ENCODE data around the gene GRIK2.

The GRIK2 gene

DNA sequence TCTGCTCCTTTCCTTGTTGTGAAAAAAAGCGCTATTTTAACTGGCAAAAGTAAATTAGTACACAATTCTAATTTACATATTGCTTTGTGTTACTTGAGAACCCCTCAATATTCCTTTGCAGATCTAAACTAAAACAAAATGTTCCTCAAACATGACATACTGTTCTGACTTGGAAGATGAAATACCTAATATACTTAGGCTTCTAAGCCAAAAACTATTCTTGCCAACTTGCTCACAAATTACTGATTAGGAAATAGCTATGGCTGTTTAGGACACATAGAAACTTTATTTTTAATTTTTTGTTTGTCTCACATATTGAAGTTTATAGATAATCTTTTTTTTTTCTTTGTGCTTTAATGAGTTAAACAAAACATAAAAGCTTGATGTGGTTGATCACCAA lies 542.2 kb downstream of the GRIK2 start:
- H3K27me3 ChIP-seq (ENCODE audit: insufficient read depth, low read length): no peaks in the 10 kb centered on the region
- no peak overlapping the region for H3K9ac ChIP-seq (ENCODE audit: low read length)
- H2BK12ac ChIP-seq (ENCODE audit: low read length): no peak overlapping the region
- no peak overlapping the region for H4K8ac ChIP-seq (ENCODE audit: low read depth, low read length)
- H4K91ac ChIP-seq (ENCODE audit: low read depth, low read length): no peak overlapping the region
- no peak overlapping the region for H2BK120ac ChIP-seq (ENCODE audit: insufficient read depth, low read length, poor library complexity)
- H3K23ac ChIP-seq (ENCODE audit: low read length): no peak overlapping the region
- DNase-seq: no peak
- no peak overlapping the region for H3K4me3 ChIP-seq (ENCODE audit: low read depth, low read length)
- H3K14ac ChIP-seq (ENCODE audit: low read length): no peak overlapping the region
- H3K4me2 ChIP-seq (ENCODE audit: low read length): no peak overlapping the region
- H2AFZ ChIP-seq (ENCODE audit: insufficient read depth, low read length, poor library complexity): no peak overlapping the region
- no peak overlapping the region for H2AK5ac ChIP-seq (ENCODE audit: low read length)
- no CpG with 5 or more reads among the region's 1 CpG for WGBS (ENCODE audit: extremely low coverage, insufficient coverage, insufficient read length)
- no peak overlapping the region for H4K12ac ChIP-seq (ENCODE audit: low read depth, low read length)
- H3K36me3 ChIP-seq (ENCODE audit: control insufficient read depth in 1 of 2, insufficient read depth in 2 of 2, low read length in 2 of 2): no peaks in the 10 kb centered on the region
- H3K79me1 ChIP-seq (ENCODE audit: low read length): no peaks in the 10 kb centered on the region
- no peaks in the 10 kb centered on the region for H3K4me1 ChIP-seq (ENCODE audit: control insufficient read depth in 1 of 2, insufficient read depth in 2 of 2, low read length in 2 of 2)
- no peaks in the 10 kb centered on the region for H3K79me2 ChIP-seq (ENCODE audit: control insufficient read depth, insufficient read depth, low read length, poor library complexity)
- H3K4ac ChIP-seq (ENCODE audit: low read depth, low read length): no peak overlapping the region
- no peak overlapping the region for H3K27ac ChIP-seq (ENCODE audit: low read depth, low read length)
- no peak overlapping the region for H3K18ac ChIP-seq (ENCODE audit: low read length)
- H3K9me3 ChIP-seq (ENCODE audit: insufficient read depth, low read depth, low read length): no peaks in the 10 kb centered on the region
- H2BK5ac ChIP-seq (ENCODE audit: low read depth, low read length, poor library complexity): no peak overlapping the region

DNA sequence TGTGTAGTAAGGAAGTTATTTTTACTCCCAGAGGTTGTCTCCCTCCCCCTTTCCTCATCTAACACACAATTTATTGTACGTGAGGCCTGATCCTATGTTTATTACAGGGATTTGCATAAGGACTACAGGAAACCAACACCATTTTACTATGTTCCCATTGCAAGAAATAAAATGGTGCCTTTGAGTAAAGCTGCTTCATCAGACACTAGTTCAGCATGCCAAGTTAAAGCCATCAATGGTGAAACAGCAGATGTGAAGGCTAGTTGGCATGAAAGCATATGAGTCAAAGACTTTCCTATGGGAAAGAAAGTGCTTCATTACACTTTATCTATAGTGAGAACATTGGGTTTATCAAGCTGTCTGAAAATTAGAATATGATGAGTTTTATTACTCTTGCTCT lies 543.0 kb downstream of the GRIK2 start:
- no CpG with 5 or more reads among the region's 1 CpG for WGBS (ENCODE audit: extremely low coverage, insufficient coverage, insufficient read length)
- no peak overlapping the region for H3K4ac ChIP-seq (ENCODE audit: low read depth, low read length)
- no peaks in the 10 kb centered on the region for H3K79me2 ChIP-seq (ENCODE audit: control insufficient read depth, insufficient read depth, low read length, poor library complexity)

DNA sequence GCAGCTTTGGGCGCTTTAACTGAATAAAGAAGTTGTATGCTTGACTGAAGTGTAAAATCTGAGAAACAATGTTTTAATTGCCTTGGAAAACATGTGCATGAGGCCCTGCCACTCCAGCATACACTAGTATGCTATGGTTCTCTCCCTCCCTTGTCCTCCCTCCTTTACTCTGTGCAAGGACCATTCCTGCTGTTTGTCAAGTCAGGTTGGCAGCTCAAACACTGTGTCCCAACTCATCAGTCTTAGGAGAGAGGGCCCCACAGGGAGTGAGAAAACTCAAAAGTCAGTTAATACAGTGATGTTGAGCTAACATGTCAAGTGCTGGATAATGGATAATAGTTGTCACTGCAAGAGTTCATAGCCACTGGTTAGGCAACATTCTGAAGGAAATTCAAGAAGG lies 543.6 kb downstream of the GRIK2 start:
- H3K27me3 ChIP-seq (ENCODE audit: insufficient read depth, low read length): no peaks in the 10 kb centered on the region
- no CpG with 5 or more reads among the region's 1 CpG for WGBS (ENCODE audit: extremely low coverage, insufficient coverage, insufficient read length)
- no peak overlapping the region for H2BK12ac ChIP-seq (ENCODE audit: low read length)
- H3K14ac ChIP-seq (ENCODE audit: low read length): no peak overlapping the region
- H2AFZ ChIP-seq (ENCODE audit: insufficient read depth, low read length, poor library complexity): no peak overlapping the region
- no peak overlapping the region for H2BK120ac ChIP-seq (ENCODE audit: insufficient read depth, low read length, poor library complexity)
- H4K12ac ChIP-seq (ENCODE audit: low read depth, low read length): no peak overlapping the region
- no peaks in the 10 kb centered on the region for H3K9me3 ChIP-seq (ENCODE audit: insufficient read depth, low read depth, low read length)
- no peak overlapping the region for H2AK5ac ChIP-seq (ENCODE audit: low read length)
- no peak overlapping the region for H3K9ac ChIP-seq (ENCODE audit: low read length)
- no peaks in the 10 kb centered on the region for H3K79me1 ChIP-seq (ENCODE audit: low read length)
- no peak overlapping the region for H4K8ac ChIP-seq (ENCODE audit: low read depth, low read length)
- H3K27ac ChIP-seq (ENCODE audit: low read depth, low read length): no peak overlapping the region
- H3K36me3 ChIP-seq (ENCODE audit: control insufficient read depth in 1 of 2, insufficient read depth in 2 of 2, low read length in 2 of 2): no peaks in the 10 kb centered on the region
- no peaks in the 10 kb centered on the region for H3K4me1 ChIP-seq (ENCODE audit: control insufficient read depth in 1 of 2, insufficient read depth in 2 of 2, low read length in 2 of 2)
- H3K23ac ChIP-seq (ENCODE audit: low read length): no peak overlapping the region
- H3K4ac ChIP-seq (ENCODE audit: low read depth, low read length): no peak overlapping the region
- no peak overlapping the region for H3K18ac ChIP-seq (ENCODE audit: low read length)
- DNase-seq: no peak
- no peak overlapping the region for H4K91ac ChIP-seq (ENCODE audit: low read depth, low read length)
- H3K4me2 ChIP-seq (ENCODE audit: low read length): no peak overlapping the region
- H3K4me3 ChIP-seq (ENCODE audit: low read depth, low read length): no peak overlapping the region
- no peak overlapping the region for H2BK5ac ChIP-seq (ENCODE audit: low read depth, low read length, poor library complexity)
- no peaks in the 10 kb centered on the region for H3K79me2 ChIP-seq (ENCODE audit: control insufficient read depth, insufficient read depth, low read length, poor library complexity)

More for the DNA sequence above, 543.0 kb downstream of the GRIK2 start:
- H3K9ac ChIP-seq (ENCODE audit: low read length): no peak overlapping the region
- no peak overlapping the region for H4K91ac ChIP-seq (ENCODE audit: low read depth, low read length)
- no peak overlapping the region for H3K4me3 ChIP-seq (ENCODE audit: low read depth, low read length)
- no peaks in the 10 kb centered on the region for H3K36me3 ChIP-seq (ENCODE audit: control insufficient read depth in 1 of 2, insufficient read depth in 2 of 2, low read length in 2 of 2)
- no peak overlapping the region for H2BK120ac ChIP-seq (ENCODE audit: insufficient read depth, low read length, poor library complexity)
- H3K23ac ChIP-seq (ENCODE audit: low read length): no peak overlapping the region
- no peak overlapping the region for H3K18ac ChIP-seq (ENCODE audit: low read length)
- DNase-seq: no peak
- no peak overlapping the region for H2AK5ac ChIP-seq (ENCODE audit: low read length)
- H4K12ac ChIP-seq (ENCODE audit: low read depth, low read length): no peak overlapping the region
- no peak overlapping the region for H3K4me2 ChIP-seq (ENCODE audit: low read length)
- H2AFZ ChIP-seq (ENCODE audit: insufficient read depth, low read length, poor library complexity): no peak overlapping the region
- no peak overlapping the region for H2BK5ac ChIP-seq (ENCODE audit: low read depth, low read length, poor library complexity)
- H3K79me1 ChIP-seq (ENCODE audit: low read length): no peaks in the 10 kb centered on the region
- no peak overlapping the region for H2BK12ac ChIP-seq (ENCODE audit: low read length)
- no peak overlapping the region for H3K14ac ChIP-seq (ENCODE audit: low read length)
- no peaks in the 10 kb centered on the region for H3K27me3 ChIP-seq (ENCODE audit: insufficient read depth, low read length)
- no peak overlapping the region for H3K27ac ChIP-seq (ENCODE audit: low read depth, low read length)
- no peaks in the 10 kb centered on the region for H3K4me1 ChIP-seq (ENCODE audit: control insufficient read depth in 1 of 2, insufficient read depth in 2 of 2, low read length in 2 of 2)
- no peaks in the 10 kb centered on the region for H3K9me3 ChIP-seq (ENCODE audit: insufficient read depth, low read depth, low read length)
- H4K8ac ChIP-seq (ENCODE audit: low read depth, low read length): no peak overlapping the region

DNA sequence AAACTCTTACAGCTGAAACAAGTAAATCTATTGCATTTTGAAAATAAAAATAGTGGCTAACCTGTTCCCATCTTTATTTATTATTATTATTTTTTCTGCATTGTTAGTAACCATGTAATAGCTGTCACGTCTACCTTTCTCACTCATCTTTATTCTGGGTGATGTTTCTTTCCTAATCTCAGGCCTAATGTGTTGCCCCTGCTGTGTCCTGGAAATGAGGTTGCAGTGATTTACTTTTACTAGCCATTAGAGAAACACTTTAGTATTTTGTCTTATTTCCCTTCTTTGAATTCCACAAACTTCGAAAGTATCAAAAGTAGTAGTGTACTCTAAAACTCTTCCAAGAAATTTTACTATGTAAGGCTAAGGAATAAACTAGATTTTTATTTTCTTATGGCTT lies 546.9 kb downstream of the GRIK2 start:
- Histone ChIP-seq H3K79me2 (ENCODE audit: control insufficient read depth, insufficient read depth, low read length, poor library complexity) (no peaks in the 10 kb centered on the region), H2BK5ac (ENCODE audit: low read depth, low read length, poor library complexity) (no peak overlapping the region), H3K79me1 (ENCODE audit: low read length) (no peaks in the 10 kb centered on the region), H3K36me3 (ENCODE audit: control insufficient read depth in 1 of 2, insufficient read depth in 2 of 2, low read length in 2 of 2) (no peaks in the 10 kb centered on the region), H3K4me2 (ENCODE audit: low read length) (no peak overlapping the region), H4K8ac (ENCODE audit: low read depth, low read length) (no peak overlapping the region), H2AFZ (ENCODE audit: insufficient read depth, low read length, poor library complexity) (no peak overlapping the region), H3K4ac (ENCODE audit: low read depth, low read length) (no peak overlapping the region), H3K14ac (ENCODE audit: low read length) (no peak overlapping the region), H3K27me3 (ENCODE audit: insufficient read depth, low read length) (no peaks in the 10 kb centered on the region), H3K4me3 (ENCODE audit: low read depth, low read length) (no peak overlapping the region), H3K9me3 (ENCODE audit: insufficient read depth, low read depth, low read length) (no peaks in the 10 kb centered on the region), H4K12ac (ENCODE audit: low read depth, low read length) (no peak overlapping the region), H3K4me1 (ENCODE audit: control insufficient read depth in 1 of 2, insufficient read depth in 2 of 2, low read length in 2 of 2) (no peaks in the 10 kb centered on the region), H3K23ac (ENCODE audit: low read length) (no peak overlapping the region), H3K9ac (ENCODE audit: low read length) (no peak overlapping the region), H2BK120ac (ENCODE audit: insufficient read depth, low read length, poor library complexity) (no peak overlapping the region), H3K18ac (ENCODE audit: low read length) (no peak overlapping the region), H3K27ac (ENCODE audit: low read depth, low read length) (no peak overlapping the region), H2BK12ac (ENCODE audit: low read length) (no peak overlapping the region), H4K91ac (ENCODE audit: low read depth, low read length) (no peak overlapping the region), H2AK5ac (ENCODE audit: low read length) (no peak overlapping the region)
- DNase-seq: no peak
- WGBS (ENCODE audit: extremely low coverage, insufficient coverage, insufficient read length): no CpG with 5 or more reads among the region's 2 CpGs

All from trophoblast cell (in vitro differentiated cells and primary cell).